ENCODE data around the gene JMJD6. TPM values are rescaled to one million over a fixed set of nuclear protein-coding genes. Genes with fewer than 3 reads are reported as not detected.
A peak's percentile ranks its signal among the peaks of the same experiment; 100 is the strongest.
"Not testable (repeated sequence)": the region's sequence is repeated elsewhere in the genome, so short reads cannot be mapped to it uniquely, and the experiment has no call there.

Gene JMJD6
- total and polyA plus RNA-seq, 11 donors, result 30.1 to 75.6 (median 39.1) TPM

GRCh38 chr17:76723812-76724211 is 2.6 kb downstream of the JMJD6 start:
- H3K4me1 ChIP-seq, result peaks cover 9 to 69% (median 54%) of the 10 kb centered on the region in 12 donors
- H3K36me3 ChIP-seq, result peaks cover 3 to 68% (median 63%) of the 10 kb centered on the region in 9 donors
- no peak for ATAC-seq
- peak overlapping the region in 3 of 12 donors; percentile 89 to 99 (median 97) for H3K4me3 ChIP-seq
- TF ChIP-seq POLR2A (IDR thresholded peaks at IDR 0.05), result no peak
- no peak for TF ChIP-seq CTCF (IDR thresholded peaks at IDR 0.05)
- intact Hi-C loops (cut with DNase I), result loop anchor here in 1 of 10 donors (10.0 kb wide), 1 partner anchor 159 kb away; a partner anchor contains a TSS
- peak overlapping the region in 1 of 12 donors; percentile 99 for H3K27ac ChIP-seq
- no peak for DNase-seq
- no peaks in the 10 kb centered on the region for H3K9me3 ChIP-seq
- WGBS, 4 donors, result 90 to 95% (median 94%) methylated on average over 9 of the region's 9 CpGs
- H3K27me3 ChIP-seq, result no peaks in the 10 kb centered on the region

DNA sequence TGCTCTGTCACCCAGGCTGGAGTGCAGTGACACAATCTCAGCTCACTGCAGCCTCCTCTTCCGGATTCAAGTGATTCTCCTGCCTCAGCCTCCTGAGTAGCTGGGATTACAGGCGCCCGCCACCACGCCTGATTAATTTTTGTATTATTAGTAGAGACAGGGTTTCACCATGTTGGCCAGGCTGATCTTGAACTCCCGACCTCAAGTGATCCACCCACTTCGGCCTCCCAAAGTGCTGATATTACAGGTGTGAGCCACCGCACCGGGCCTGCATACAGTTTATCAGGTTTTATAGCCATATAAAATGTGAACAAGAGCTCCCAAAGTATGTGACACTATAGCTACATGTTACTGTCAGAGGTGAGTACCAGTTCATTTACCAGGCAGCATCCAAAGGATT is 3.4 kb downstream of the JMJD6 start:
- intact Hi-C loops (cut with DNase I), result loop anchor here in 1 of 10 donors (10.0 kb wide), 1 partner anchor 158 kb away; a partner anchor contains a TSS
- WGBS, 4 donors, result 94 to 98% (median 96%) methylated on average over 8 of the region's 8 CpGs
- H3K4me3 ChIP-seq, DNase-seq, H3K27me3 ChIP-seq, ATAC-seq, H3K27ac ChIP-seq, H3K9me3 ChIP-seq: not testable (repeated sequence)
- peaks cover 3 to 76% (median 71%) of the 10 kb centered on the region in 9 donors for H3K36me3 ChIP-seq
- H3K4me1 ChIP-seq, result peaks cover 9 to 65% (median 50%) of the 10 kb centered on the region in 12 donors

- Histone ChIP-seq H3K4me3 (no peak overlapping the region), H3K27ac (peak overlapping the region in 2 of 12 donors; percentile 20 to 65), H3K36me3 (peaks cover 3 to 83% (median 78%) of the 10 kb centered on the region in 9 donors), H3K4me1 (peaks cover 9 to 63% (median 44%) of the 10 kb centered on the region in 12 donors), H3K9me3 (no peaks in the 10 kb centered on the region), H3K27me3 (no peaks in the 10 kb centered on the region)
- no peak for DNase-seq
- intact Hi-C loops (cut with DNase I), result loop anchor here in 1 of 10 donors (10.0 kb wide), 1 partner anchor 157 kb away; a partner anchor contains a TSS
- ATAC-seq, result no peak
- TF ChIP-seq CTCF (IDR thresholded peaks at IDR 0.05) (no peak), POLR2A (IDR thresholded peaks at IDR 0.05) (no peak)
- WGBS, 4 donors, result 91 to 95% (median 94%) methylated on average over 7 to 8 of the region's 8 CpGs
Measured at GRCh38 chr17:76722279-76722678, 4.1 kb downstream of the JMJD6 start.

GRCh38 chr17:76721463-76721862 is 4.9 kb downstream of the JMJD6 start:
- WGBS, 4 donors, result 59 to 74% (median 71%) methylated on average over 10 of the region's 10 CpGs
- no peak overlapping the region for H3K4me3 ChIP-seq
- H3K36me3 ChIP-seq, result peaks cover 3 to 91% (median 86%) of the 10 kb centered on the region in 9 donors

More at GRCh38 chr17:76721463-76721862, 4.9 kb downstream of the JMJD6 start:
- ATAC-seq (no peak), DNase-seq (no peak)
- Histone ChIP-seq H3K27me3 (no peaks in the 10 kb centered on the region), H3K4me1 (peaks cover 11 to 68% (median 51%) of the 10 kb centered on the region in 12 donors), H3K27ac (peak overlapping the region in 8 of 12 donors; percentile 9 to 65 (median 25)), H3K9me3 (no peaks in the 10 kb centered on the region)
- TF ChIP-seq CTCF (IDR thresholded peaks at IDR 0.05), result no peak
- TF ChIP-seq POLR2A (IDR thresholded peaks at IDR 0.05), result no peak
- intact Hi-C loops (cut with DNase I), result loop anchor here in 1 of 10 donors (10.0 kb wide), 1 partner anchor 157 kb away; a partner anchor contains a TSS
